HCT116 (cell line): ENCODE data around the gene TMPRSS9.

Experiments
- CTCF ChIP-seq, 3 experiments: fragments of 200-600 bp in 1 of 3; sonication (generic) in 1 of 3; IDR thresholded peaks in 2 of 3; conservative IDR thresholded peaks in 1 of 3; 2 replicates each; pipeline ENCODE4 v1.5.1; 2012 to 2017; ENCODE audit warnings: low read depth in 2 of 3, low read length in 2 of 3, antibody characterized with exemption in 1 of 3, borderline replicate concordance in 1 of 3, control low read depth in 1 of 3, mild to moderate bottlenecking in 1 of 3, mixed read lengths in 1 of 3, mixed run types in 1 of 3, moderate library complexity in 1 of 3; ENCODE audit not compliant: insufficient read depth in 1 of 3
- EGR1 ChIP-seq: IDR thresholded peaks from 2 replicates; pipeline ENCODE4 v1.6.1; 2012; ENCODE audit warnings: low read depth
- EZH2 ChIP-seq: fragments of 200-600 bp; sonication (generic); IDR thresholded peaks from 2 replicates; pipeline ENCODE4 v1.6.1; 2017; ENCODE audit warnings: antibody characterized with exemption, mixed run types
- MAX ChIP-seq: IDR thresholded peaks from 2 replicates; pipeline ENCODE4 v1.6.1; 2012
- POLR2A ChIP-seq: IDR thresholded peaks from 2 replicates; pipeline ENCODE4 v1.7.0; 2011; ENCODE audit warnings: borderline replicate concordance; ENCODE audit not compliant: insufficient read depth, insufficient read length; ENCODE audit errors: extremely low read depth
- SIN3A ChIP-seq: IDR thresholded peaks from 2 replicates; pipeline ENCODE4 v1.6.1; 2012; ENCODE audit warnings: low read depth
- SRF ChIP-seq: IDR thresholded peaks from 2 replicates; pipeline ENCODE4 v1.6.1; 2012; ENCODE audit warnings: low read depth
- TCF7L2 ChIP-seq: IDR thresholded peaks from 2 replicates; pipeline ENCODE4 v1.7.0; 2011; ENCODE audit warnings: borderline replicate concordance, inconsistent platforms; ENCODE audit not compliant: insufficient read depth, insufficient read length; ENCODE audit errors: extremely low read depth
- YY1 ChIP-seq: IDR thresholded peaks from 2 replicates; pipeline ENCODE4 v1.6.1; 2011; ENCODE audit warnings: low read length, low read depth, moderate library complexity, mild to moderate bottlenecking; ENCODE audit not compliant: insufficient replicate concordance; ENCODE audit errors: extremely low read depth
- ZFX ChIP-seq: fragments of 450-650 bp; IDR thresholded peaks from 2 replicates; pipeline ENCODE4 v1.6.1; 2017
- ZNF274 ChIP-seq: fragments of 200-500 bp; sonication (Bioruptor generic); IDR thresholded peaks from 2 replicates; pipeline ENCODE4 v1.6.1; 2014; ENCODE audit warnings: mild to moderate bottlenecking, low read depth, low read length, inconsistent platforms

- TF ChIP-seq MAX (no peak), TCF7L2 (no peak), CTCF (IDR thresholded peaks at IDR 0.05 in 2 of 3, conservative IDR thresholded peaks at IDR 0.05 in 1 of 3; ENCODE audit: borderline replicate concordance in 1 of 3, insufficient read depth in 1 of 3, low read depth in 2 of 3, low read length in 2 of 3) (no peak), POLR2A (no peak), ZNF274 (no peak), ZFX (no peak), EZH2 (no peak), YY1 (no peak), SIN3A (no peak), EGR1 (no peak), SRF (no peak)
Observed at GRCh38 chr19:2423915-2424685, 64.0 kb downstream of the TMPRSS9 start.
